ENCODE results near the gene CAB39L.

The CAB39L gene

GRCh38 chr13:49435992-49436391, 7.9 kb downstream of the CAB39L start:
- H3K4me1 ChIP-seq: peaks cover 0 to 13% (median 0%) of the 10 kb centered on the region in 4 donors
- H3K9me3 ChIP-seq: no peaks in the 10 kb centered on the region
- no peak for TF ChIP-seq CTCF (IDR thresholded peaks at IDR 0.05)
- no peak for DNase-seq
- peaks cover 0 to 18% (median 12%) of the 10 kb centered on the region in 3 donors for H3K36me3 ChIP-seq
- intact Hi-C loops (cut with DNase I; ENCODE audit: low total_unique reads): loop anchor here (2.0 kb wide), 1 partner anchor 131 kb away; no protein-coding TSS in a partner anchor
- H3K27ac ChIP-seq: peak overlapping the region; percentile 34 to 37
- no peaks in the 10 kb centered on the region for H3K27me3 ChIP-seq
- H3K4me3 ChIP-seq: no peak overlapping the region

- H3K27ac ChIP-seq: no peak overlapping the region
- no peaks in the 10 kb centered on the region for H3K27me3 ChIP-seq
- H3K36me3 ChIP-seq: peaks cover 0 to 26% (median 18%) of the 10 kb centered on the region in 3 donors
- no peak for TF ChIP-seq CTCF (IDR thresholded peaks at IDR 0.05)
- intact Hi-C loops (cut with DNase I; ENCODE audit: low total_unique reads): no loop called here
- H3K4me3 ChIP-seq: no peak overlapping the region
- H3K9me3 ChIP-seq: no peaks in the 10 kb centered on the region
- no peaks in the 10 kb centered on the region for H3K4me1 ChIP-seq
- DNase-seq: no peak
Observed at GRCh38 chr13:49429121-49429520, 14.7 kb downstream of the CAB39L start.

- intact Hi-C loops (cut with DNase I; ENCODE audit: low total_unique reads): no loop called here
- no peak for TF ChIP-seq CTCF (IDR thresholded peaks at IDR 0.05)
Observed at GRCh38 chr13:49428041-49428763, 15.7 kb downstream of the CAB39L start.

DNA sequence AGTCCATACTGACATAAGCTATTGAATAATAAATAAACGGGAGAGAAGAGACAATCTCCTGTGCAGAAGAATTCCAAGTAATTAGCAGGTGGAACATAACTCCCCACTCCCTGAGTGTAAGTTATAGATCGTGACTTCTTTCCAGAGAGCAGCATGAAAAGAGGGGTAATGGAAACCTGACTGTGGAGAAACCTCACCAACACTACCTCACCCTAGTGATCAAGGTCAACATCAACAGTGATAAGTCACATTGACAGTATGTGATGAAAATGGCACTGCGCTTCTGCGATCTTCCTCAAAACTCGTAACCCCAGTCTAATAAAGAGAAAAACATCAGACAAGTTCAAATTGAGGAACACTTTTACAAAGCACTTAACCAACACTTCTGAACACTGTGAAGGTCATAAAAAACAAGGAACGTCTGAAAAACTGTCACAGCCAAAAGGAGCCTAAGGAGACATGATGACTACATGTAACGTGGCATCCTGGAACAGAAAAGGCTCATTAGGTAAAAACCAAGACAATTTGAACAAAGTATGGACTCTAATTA, 19.8 kb downstream of the CAB39L start:
- no peak for DNase-seq
- Histone ChIP-seq H3K9me3 (no peaks in the 10 kb centered on the region), H3K4me1 (no peaks in the 10 kb centered on the region), H3K27ac (no peak overlapping the region), H3K4me3 (no peak overlapping the region), H3K27me3 (no peaks in the 10 kb centered on the region), H3K36me3 (peaks cover 0 to 14% (median 0%) of the 10 kb centered on the region in 3 donors)
- intact Hi-C loops (cut with DNase I; ENCODE audit: low total_unique reads): no loop called here
- TF ChIP-seq CTCF (IDR thresholded peaks at IDR 0.05): no peak

More at GRCh38 chr13:49428041-49428763, 15.7 kb downstream of the CAB39L start:
- H3K9me3 ChIP-seq: no peaks in the 10 kb centered on the region
- peaks cover 0 to 25% (median 12%) of the 10 kb centered on the region in 3 donors for H3K36me3 ChIP-seq
- H3K4me3 ChIP-seq: no peak overlapping the region
- DNase-seq: no peak
- H3K27me3 ChIP-seq: no peaks in the 10 kb centered on the region
- H3K4me1 ChIP-seq: no peaks in the 10 kb centered on the region
- no peak overlapping the region for H3K27ac ChIP-seq

- Histone ChIP-seq H3K4me3 (no peak overlapping the region), H3K27ac (no peak overlapping the region), H3K36me3 (no peaks in the 10 kb centered on the region), H3K4me1 (no peaks in the 10 kb centered on the region), H3K27me3 (no peaks in the 10 kb centered on the region), H3K9me3 (no peaks in the 10 kb centered on the region)
- intact Hi-C loops (cut with DNase I; ENCODE audit: low total_unique reads): no loop called here
- DNase-seq: no peak
- no peak for TF ChIP-seq CTCF (IDR thresholded peaks at IDR 0.05)
Observed at GRCh38 chr13:49421391-49421790, 22.5 kb downstream of the CAB39L start.
